NB4 (cell line): ENCODE measurements around the gene OSBPL9.

Experiments used
- POLR2A ChIP-seq: IDR thresholded peaks from 2 replicates; pipeline ENCODE4 v1.6.1; 2011; ENCODE audit warnings: mild to moderate bottlenecking; ENCODE audit not compliant: insufficient read length; ENCODE audit errors: extremely low read depth
- TF ChIP-seq, protein P1 (sequence below): IDR thresholded peaks from one replicate; pipeline ENCODE4 v1.5.1; 2012; ENCODE audit warnings: low read depth, low read length

GRCh38 chr1:51578383-51579109, 38.3 kb upstream of the OSBPL9 start:
- TF ChIP-seq, protein P1, sequence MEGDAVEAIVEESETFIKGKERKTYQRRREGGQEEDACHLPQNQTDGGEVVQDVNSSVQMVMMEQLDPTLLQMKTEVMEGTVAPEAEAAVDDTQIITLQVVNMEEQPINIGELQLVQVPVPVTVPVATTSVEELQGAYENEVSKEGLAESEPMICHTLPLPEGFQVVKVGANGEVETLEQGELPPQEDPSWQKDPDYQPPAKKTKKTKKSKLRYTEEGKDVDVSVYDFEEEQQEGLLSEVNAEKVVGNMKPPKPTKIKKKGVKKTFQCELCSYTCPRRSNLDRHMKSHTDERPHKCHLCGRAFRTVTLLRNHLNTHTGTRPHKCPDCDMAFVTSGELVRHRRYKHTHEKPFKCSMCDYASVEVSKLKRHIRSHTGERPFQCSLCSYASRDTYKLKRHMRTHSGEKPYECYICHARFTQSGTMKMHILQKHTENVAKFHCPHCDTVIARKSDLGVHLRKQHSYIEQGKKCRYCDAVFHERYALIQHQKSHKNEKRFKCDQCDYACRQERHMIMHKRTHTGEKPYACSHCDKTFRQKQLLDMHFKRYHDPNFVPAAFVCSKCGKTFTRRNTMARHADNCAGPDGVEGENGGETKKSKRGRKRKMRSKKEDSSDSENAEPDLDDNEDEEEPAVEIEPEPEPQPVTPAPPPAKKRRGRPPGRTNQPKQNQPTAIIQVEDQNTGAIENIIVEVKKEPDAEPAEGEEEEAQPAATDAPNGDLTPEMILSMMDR = no peak
- TF ChIP-seq POLR2A = no peak
